HG03442 (cell line): ENCODE measurements around the gene LMX1B.

Source experiments
- ATAC-seq: cut with Tn5 transposase; IDR thresholded peaks from one replicate; pipeline ENCODE4 v1.9.1; 2021; ENCODE audit warnings: mild to moderate bottlenecking, moderate library complexity; ENCODE audit not compliant: unreplicated experiment

LMX1B gene

DNA sequence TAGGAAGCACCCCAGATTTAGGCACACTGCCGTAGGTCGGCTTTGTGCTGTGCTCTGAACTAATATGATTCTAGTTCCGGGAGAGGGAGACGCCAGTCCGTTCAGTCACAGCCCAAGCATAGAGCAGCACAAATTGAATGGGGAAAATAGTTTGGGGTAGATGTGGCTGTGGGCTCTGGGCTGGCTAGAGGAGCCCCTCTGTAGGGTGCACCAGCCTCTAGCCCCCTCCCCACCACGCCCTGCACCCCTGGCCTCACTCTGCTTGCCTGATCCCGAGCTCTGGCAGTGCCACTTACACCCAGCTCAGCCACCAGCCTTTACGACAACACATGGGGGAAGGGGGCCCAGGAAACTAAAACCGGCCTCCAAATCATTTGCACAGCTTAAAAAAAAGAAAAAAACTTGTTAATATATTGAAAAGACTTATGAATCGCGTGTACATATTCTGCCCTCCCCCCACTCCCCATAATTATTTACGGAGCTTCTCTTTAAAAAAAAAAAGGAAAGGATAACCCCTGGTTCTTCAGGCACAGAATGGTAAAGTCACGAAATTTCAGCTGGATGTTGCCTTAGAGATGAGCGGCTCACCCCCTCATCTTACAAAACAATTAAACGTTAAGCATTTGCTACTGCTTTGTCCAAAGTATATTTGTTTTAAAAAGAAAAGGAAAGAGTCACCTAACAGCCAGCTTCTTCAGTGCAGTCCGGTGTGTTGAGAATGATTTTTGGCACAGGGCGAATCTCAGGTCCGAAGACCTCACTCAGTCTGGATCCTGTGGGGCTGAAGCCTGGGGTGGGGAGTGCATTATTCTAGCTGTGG, 3.5 kb downstream of the LMX1B start:
- ATAC-seq: no peak

GRCh38 chr9:126617823-126618165, 4.1 kb downstream of the LMX1B start:
- ATAC-seq: no peak

DNA sequence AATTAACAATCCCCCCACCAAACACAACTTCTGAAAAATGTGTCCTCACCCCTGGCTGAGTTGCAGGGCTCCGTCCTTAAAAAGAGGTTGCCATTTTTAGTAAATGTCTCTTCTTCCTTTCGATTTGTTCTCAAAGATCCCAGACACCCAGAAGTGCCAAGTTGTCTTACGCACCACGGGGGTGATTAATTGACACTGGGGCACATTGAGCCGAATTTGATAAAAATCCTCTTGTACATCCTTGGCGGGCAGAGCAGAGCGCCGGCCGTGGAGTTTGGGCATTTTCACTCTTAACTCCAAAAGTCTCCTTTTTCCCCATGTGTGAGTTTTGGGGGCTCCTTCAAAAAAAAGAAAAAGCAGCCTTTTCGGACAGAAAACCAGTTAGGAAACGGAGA, 4.5 kb downstream of the LMX1B start:
- no peak for ATAC-seq

DNA sequence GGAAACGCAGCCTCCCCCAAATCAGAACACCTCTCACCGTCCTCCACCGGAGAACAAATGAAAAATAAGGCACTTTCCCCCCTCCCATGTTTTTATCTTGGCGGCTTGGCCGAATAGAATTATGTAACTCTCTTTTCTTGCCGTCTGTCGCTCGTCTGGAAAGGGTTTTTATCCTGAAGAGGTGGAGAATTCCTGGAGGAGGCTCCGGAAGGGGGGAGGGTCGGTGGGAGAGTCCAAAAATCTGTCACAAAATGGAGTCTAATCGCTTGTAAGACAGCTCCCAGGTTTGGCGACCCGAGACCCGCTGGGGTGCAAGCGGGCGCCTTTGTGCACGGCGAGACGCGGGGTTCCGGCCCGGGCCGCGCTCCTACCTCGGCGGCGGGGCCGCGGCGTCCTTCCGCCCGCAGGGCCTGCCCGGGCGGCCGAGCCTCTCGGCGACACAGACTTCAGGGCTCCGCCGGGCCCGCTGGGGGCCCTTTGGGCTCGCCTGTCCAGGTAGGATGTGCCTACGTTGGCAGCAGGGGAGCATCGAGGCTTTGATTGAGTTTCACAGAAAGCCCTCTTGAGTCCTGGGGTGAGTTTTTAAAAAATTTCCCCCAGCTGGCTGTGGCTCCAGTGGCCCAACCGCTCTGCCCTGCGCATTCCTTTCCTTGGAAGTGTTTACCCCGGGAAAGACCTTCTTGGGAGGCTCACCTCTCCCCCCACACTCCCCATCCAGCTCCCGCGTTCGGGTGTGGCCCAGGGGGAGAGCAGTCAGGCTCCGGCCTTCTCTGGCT, 5.0 kb downstream of the LMX1B start:
- no peak for ATAC-seq

- no peak for ATAC-seq
Measured at GRCh38 chr9:126619361-126620135, 5.8 kb downstream of the LMX1B start.

DNA sequence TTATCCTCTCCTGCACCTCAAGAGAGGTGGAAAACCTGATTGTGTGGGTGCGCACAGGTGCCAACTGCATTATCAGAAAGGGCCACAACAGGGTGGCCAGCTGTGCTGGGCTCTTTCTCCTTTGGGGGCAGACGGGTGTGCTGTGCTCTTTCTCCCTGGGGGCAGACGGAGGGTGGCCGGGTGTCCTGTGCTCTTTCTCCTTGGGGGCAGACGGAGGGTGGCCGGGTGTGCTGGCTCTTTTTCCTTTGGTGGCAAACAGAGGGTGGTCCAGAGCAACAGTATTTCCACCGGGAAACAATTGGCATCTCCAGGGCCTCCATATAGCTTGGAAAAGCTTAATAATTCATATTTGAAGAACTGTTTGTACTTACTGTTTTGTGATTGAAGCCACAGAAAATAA, 6.8 kb downstream of the LMX1B start:
- ATAC-seq: no peak

DNA sequence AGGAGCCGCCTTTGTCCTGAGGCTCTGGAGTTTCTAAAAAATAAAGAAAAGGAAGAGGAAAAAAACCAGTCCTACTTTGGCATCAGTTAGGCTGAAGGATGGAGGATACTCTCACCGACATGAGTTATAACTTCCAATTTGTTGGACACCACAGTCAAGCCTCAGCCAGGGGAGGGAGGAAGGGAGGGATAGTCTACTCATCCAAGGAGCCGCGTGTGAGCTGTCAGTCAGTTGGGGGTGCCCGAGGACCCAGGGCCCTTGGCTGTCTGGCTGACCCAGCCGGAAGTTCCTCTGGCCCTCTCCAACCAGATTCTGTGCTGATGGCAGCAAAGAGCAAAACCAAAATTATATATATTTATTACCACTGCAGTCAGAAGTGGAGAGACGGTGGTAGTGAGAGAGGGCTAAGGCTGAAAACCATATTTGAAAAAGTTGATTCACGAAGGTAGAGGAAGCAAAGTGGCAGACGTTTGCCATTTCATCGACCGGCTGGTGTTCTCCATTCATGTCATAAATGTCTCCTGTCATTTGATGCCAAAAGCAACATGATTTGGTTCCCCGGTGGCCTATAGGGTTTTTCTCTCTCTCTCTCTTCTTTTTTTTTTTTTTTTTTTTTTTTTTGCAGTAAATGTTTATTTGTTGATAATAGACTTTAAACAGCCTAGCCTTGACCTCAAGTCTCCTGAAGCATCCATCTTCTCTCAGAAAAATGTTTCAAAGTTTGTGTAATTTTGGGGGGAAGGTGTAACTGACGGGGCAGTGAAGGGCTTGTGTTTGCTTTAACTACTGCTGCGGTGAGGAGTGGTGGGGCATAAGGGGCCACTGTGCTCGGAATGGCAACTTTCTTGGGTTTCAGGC, 7.6 kb downstream of the LMX1B start:
- no peak for ATAC-seq

- ATAC-seq: no peak
Measured at GRCh38 chr9:126621919-126622735, 8.4 kb downstream of the LMX1B start.

GRCh38 chr9:126623314-126623666, 9.6 kb downstream of the LMX1B start:
- no peak for ATAC-seq

DNA sequence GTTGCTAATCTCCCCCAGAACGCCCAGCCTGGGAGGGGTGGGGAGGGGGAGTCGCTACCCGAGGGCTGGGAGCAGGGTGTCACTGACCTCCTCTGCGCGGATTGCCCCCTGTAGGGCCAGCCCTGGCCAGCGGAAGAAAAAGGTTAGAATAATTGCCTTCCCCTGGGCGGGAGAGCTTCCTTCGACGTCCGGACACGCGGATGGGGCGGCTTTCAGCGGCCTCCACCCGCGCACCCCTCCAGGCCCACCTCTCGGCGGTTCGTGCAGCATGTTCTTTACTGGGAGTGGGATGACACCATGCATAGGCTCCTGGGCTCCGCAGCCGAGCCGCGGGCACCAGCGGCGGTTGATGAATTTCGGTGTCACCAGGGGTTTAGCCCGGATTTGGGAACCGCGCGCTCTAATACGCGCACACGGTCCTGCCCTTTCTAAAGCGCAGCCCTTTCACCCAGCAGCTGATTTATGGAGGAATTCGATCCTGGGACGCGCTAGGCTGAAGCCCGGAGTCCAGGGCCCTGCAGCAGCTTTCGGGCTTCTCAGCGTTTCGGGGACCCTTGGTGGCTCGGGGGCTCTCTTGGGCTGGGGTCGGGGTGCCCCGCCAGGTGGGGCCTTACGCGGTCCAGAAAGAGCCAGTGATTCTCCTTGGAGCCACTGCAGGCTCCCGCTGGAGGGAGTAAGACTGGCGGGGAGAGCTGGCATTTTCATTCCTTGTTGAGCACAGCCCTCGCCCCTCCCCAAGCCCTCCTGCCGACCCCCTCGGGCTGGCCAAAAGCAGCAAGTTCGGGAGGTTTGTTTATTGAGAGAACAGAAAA, 10.1 kb downstream of the LMX1B start:
- no peak for ATAC-seq

DNA sequence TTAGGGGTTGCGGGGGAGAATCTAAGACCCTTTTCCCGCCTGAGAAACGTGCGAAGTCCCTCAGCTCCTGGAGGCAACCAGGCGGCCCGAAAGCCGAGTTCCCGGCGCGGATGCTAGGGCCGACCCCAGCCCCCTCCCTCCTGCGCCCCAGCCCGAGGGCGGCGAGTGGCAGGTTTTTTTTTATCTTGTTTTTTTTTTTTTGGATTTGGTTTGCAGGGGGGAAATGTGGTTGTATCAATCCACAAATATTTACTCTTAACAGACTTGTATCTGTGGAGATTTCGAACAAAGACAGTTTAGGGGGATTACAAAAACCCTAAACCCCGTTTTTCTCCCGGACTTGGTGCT, 10.7 kb downstream of the LMX1B start:
- ATAC-seq: no peak

GRCh38 chr9:126624912-126625311, 11.2 kb downstream of the LMX1B start:
- ATAC-seq: no peak

DNA sequence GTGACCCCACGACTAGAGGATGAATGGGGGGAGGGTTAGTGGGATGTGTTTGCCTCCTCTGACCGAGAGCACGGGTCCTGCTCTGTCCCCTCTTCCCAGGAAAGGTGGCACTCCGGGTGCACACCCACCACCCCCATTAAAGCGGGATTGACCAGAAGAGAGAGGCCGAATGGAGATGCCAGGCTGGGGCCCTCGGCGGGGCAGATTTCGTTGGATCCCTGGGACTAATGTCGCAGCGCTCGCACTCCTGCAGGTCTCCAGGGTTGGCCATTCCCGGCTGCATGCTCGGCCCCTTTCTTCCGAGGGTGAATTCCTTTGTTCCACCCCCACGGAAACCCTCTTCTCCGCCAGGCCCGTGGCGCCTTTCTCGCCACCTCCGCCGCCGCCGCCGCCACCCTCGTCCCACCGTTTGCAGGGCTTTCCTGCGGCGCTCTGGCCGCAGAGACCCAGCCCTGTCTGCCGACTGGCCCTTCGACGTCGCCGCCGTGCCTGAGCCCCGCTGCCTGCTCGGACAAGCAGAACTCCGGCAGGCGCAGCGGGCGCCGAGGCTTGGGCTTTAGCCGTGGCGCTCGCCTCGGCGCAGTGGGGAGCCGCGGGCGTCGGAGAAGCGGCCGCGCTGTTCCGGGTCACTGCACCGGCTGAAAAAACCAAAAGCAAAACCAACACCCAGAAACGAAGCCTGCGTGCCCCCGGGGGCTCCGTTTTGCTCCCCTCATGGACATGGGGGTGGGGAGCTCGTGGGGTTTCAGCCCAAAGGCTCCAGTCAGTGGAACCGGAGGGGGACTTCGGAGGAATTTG, 11.8 kb downstream of the LMX1B start:
- no peak for ATAC-seq

DNA sequence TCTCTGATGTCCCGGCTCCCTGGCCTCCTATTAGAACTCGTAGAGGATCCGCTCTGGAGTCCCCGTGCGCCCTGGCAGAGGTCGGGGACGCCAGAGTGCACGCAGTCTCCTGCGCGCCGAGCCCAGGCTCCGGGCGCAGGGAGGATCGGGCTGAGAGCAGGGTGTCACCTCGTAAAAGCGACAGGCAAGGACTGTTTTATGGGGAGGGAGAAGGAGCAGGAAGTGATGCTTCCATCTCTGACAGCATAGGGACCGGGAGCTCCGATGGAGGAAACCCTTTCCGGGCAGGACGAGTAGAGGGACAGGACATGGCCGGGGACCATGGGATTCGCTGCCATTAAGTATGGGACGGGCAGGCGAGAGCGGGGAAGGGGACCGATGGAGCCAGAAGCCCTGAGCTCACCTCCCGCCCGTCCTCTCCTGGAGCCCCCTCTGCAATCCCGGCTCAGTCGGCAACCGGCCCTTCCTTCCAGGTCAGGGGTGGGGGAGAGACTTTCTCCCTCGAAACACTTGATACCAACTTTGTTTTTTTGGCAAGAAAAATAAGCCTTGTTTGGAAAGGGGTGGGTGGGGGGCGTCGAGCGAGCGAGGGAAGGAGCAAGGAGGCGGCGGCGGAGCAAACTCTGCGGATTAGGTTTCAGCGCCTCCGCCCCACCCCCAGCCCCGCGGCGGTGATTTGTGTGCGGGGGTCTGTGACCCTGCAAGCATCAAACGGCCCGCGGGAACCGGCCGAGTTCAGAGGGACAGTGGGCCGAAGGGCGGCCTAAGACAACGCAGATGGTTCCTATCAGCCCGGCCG, 12.6 kb downstream of the LMX1B start:
- ATAC-seq: no peak

DNA sequence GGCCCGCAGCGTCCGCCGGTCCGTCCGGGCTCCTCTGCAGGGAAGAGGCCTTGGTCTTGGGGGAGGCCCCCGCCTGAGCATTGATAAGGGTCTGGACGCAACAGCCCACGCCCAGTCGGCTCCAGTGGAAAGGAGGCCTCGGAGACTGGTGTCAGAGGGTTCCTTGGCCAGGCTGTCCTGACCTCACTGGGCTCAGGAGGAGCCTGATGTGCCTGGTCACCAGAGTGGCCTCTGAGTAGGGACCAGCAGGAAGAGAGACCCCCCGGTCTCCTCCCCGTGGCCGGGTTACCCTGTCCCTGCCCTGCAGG, 13.2 kb downstream of the LMX1B start:
- ATAC-seq: no peak

DNA sequence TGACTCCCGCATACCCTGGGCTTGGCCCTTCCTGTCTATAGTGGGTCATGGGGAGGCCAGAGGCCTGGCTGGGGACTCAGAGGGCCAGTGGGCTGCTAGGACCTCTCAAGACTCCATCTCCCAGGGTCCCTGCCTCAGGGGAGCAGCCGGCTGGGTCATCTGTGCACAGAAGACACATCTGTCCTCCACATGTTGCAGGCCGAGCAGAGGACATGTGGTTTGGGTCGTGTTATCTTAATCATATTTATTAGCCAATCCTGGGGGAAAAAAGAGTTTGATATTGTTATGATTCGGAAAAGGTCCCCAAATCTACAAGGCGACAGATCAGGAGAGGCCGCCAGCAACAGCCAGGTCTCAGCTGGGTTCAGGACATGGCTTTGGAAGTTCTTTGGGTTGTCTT, 14.4 kb downstream of the LMX1B start:
- ATAC-seq: no peak

DNA sequence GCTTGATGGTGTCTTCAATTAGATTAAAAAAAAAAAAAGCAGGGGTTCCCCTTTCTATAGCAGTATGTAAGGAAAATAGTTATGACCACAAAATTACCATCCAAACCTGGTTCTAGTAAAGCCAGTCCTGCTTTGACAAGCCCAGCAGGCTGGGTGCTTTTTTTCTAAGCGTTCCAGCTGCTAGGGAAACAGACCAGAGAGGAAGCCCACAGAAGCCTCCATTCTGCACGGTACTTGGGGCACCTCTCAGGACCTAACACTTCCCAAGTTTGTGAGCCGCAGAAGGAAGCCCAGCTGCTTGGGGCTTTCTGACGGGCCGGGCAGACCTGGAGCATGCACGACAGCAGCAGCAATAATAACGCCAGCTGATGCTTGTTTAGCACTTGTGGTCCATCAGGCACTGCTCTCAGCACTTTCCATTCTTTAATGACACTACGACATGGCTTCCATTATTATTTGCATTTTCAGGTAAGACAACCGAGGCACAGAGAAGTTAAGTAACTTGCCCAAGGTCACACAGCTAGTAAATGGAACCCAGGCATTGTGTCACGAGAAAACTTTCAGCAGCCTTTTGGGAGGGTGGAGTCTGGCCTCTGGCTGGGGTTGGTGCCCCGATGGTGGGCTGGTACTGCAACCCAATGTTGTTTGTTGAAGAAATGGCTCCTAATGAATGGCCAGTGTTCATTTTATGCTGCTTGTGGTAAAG, 15.4 kb downstream of the LMX1B start:
- ATAC-seq: no peak
